ENCODE data around the gene NECTIN2. TPM values are rescaled to one million over a fixed set of nuclear protein-coding genes. Genes with fewer than 3 reads are reported as not detected.

Gene NECTIN2
- total RNA-seq, 1 donor, result 22.1 TPM

- TF ChIP-seq, protein P1, sequence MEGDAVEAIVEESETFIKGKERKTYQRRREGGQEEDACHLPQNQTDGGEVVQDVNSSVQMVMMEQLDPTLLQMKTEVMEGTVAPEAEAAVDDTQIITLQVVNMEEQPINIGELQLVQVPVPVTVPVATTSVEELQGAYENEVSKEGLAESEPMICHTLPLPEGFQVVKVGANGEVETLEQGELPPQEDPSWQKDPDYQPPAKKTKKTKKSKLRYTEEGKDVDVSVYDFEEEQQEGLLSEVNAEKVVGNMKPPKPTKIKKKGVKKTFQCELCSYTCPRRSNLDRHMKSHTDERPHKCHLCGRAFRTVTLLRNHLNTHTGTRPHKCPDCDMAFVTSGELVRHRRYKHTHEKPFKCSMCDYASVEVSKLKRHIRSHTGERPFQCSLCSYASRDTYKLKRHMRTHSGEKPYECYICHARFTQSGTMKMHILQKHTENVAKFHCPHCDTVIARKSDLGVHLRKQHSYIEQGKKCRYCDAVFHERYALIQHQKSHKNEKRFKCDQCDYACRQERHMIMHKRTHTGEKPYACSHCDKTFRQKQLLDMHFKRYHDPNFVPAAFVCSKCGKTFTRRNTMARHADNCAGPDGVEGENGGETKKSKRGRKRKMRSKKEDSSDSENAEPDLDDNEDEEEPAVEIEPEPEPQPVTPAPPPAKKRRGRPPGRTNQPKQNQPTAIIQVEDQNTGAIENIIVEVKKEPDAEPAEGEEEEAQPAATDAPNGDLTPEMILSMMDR (IDR thresholded peaks at IDR 0.05; ENCODE audit: insufficient read depth, low read length), result no peak
- peak; percentile 71 for DNase-seq (ENCODE audit: low read depth)
- H3K4me3 ChIP-seq (ENCODE audit: low read depth, low read length), result no peak overlapping the region
Observed at GRCh38 chr19:44927746-44928145, 81.6 kb downstream of the NECTIN2 start.

GRCh38 chr19:44930088-44930487 is 84.0 kb downstream of the NECTIN2 start:
- no peak for DNase-seq (ENCODE audit: low read depth)
- H3K4me3 ChIP-seq (ENCODE audit: low read depth, low read length), result no peak overlapping the region
- TF ChIP-seq, protein P1 (IDR thresholded peaks at IDR 0.05; ENCODE audit: insufficient read depth, low read length), result no peak

GRCh38 chr19:44931541-44931940 is 85.4 kb downstream of the NECTIN2 start:
- TF ChIP-seq, protein P1 (IDR thresholded peaks at IDR 0.05; ENCODE audit: insufficient read depth, low read length), result no peak
- no peak for DNase-seq (ENCODE audit: low read depth)

More at GRCh38 chr19:44931541-44931940, 85.4 kb downstream of the NECTIN2 start:
- no peak overlapping the region for H3K4me3 ChIP-seq (ENCODE audit: low read depth, low read length)

Other genes starting within 250 kb of the NECTIN2 start
- not detected in 2 replicates for gene IGSF23, start 232.7 kb upstream of the NECTIN2 start, total RNA-seq (ENCODE audit: low replicate concordance)
- 16.7 and 31.5 TPM in 2 replicates for gene PVR, start 202.4 kb upstream of the NECTIN2 start, total RNA-seq (ENCODE audit: low replicate concordance)
- gene CEACAM19, start 174.8 kb upstream of the NECTIN2 start, total RNA-seq (ENCODE audit: low replicate concordance), result 1.3 and 2.5 TPM in 2 replicates
- not detected in 2 replicates for gene CEACAM16, start 147.1 kb upstream of the NECTIN2 start, total RNA-seq (ENCODE audit: low replicate concordance)
- gene BCL3, start 97.6 kb upstream of the NECTIN2 start, total RNA-seq (ENCODE audit: low replicate concordance), result 3.8 and 13.4 TPM in 2 replicates
- not detected in 2 replicates for gene CBLC, start 68.4 kb upstream of the NECTIN2 start, total RNA-seq (ENCODE audit: low replicate concordance)
- 5.9 and 24.2 TPM in 2 replicates for gene BCAM, start 37.2 kb upstream of the NECTIN2 start, total RNA-seq (ENCODE audit: low replicate concordance)
- gene TOMM40, start 45.0 kb downstream of the NECTIN2 start, total RNA-seq (ENCODE audit: low replicate concordance), result 8.7 and 30.2 TPM in 2 replicates
- gene APOE, start 59.5 kb downstream of the NECTIN2 start, total RNA-seq (ENCODE audit: low replicate concordance), result 1.6 and 309 TPM in 2 replicates
- gene APOC1, start 68.3 kb downstream of the NECTIN2 start, total RNA-seq (ENCODE audit: low replicate concordance), result 1.7 and 52.6 TPM in 2 replicates
- not detected in 2 replicates for gene APOC4, start 95.9 kb downstream of the NECTIN2 start, total RNA-seq (ENCODE audit: low replicate concordance)
- gene APOC2, start 99.8 kb downstream of the NECTIN2 start, total RNA-seq (ENCODE audit: low replicate concordance), result not detected in 2 replicates
- 11.4 and 39.0 TPM in 2 replicates for gene CLPTM1, start 109.1 kb downstream of the NECTIN2 start, total RNA-seq (ENCODE audit: low replicate concordance)
- 3.4 and 5.9 TPM in 2 replicates for gene RELB, start 155.2 kb downstream of the NECTIN2 start, total RNA-seq (ENCODE audit: low replicate concordance)
- 14.1 and 32.4 TPM in 2 replicates for gene CLASRP, start 192.7 kb downstream of the NECTIN2 start, total RNA-seq (ENCODE audit: low replicate concordance)
- 0.27 TPM in 1 of 2 replicates, not detected in the other for gene ZNF296, start 230.2 kb downstream of the NECTIN2 start, total RNA-seq (ENCODE audit: low replicate concordance)
- 12.6 and 16.0 TPM in 2 replicates for gene GEMIN7, start 233.0 kb downstream of the NECTIN2 start, total RNA-seq (ENCODE audit: low replicate concordance)
- 28.0 and 179 TPM in 2 replicates for gene PPP1R37, start 246.9 kb downstream of the NECTIN2 start, total RNA-seq (ENCODE audit: low replicate concordance)

Measured in fibroblast of the aortic adventitia (primary cell).